CD14-positive monocyte (primary cell): ENCODE data around the gene PIEZO1. TPM values are rescaled to one million over a fixed set of nuclear protein-coding genes. Genes with fewer than 3 reads are reported as not detected.

Experiments used
- DNase-seq, 3 donors: peaks; one replicate each; pipeline ENCODE4 v3.0.0-alpha.2; 2011 to 2022
- H2AFZ ChIP-seq: 2 replicates; pipeline ENCODE4 v1.6.0; 2012; ENCODE audit warnings: mild to moderate bottlenecking, low read depth, low read length, inconsistent platforms; ENCODE audit not compliant: insufficient read depth, poor library complexity, severe bottlenecking
- H3K27ac ChIP-seq, 2 donors: 1 replicate in 1 of 2; 2 replicates in 1 of 2; pipeline ENCODE4 v1.5.1; 2012 to 2013; ENCODE audit warnings: low read length in 2 of 2, control low read depth in 1 of 2, inconsistent platforms in 1 of 2, low read depth in 1 of 2, mild to moderate bottlenecking in 1 of 2
- H3K27me3 ChIP-seq, 2 donors: one replicate each; pipeline versions ENCODE4 v1.6.0 to v1.6.1; 2011 to 2013; ENCODE audit warnings: low read length in 2 of 2; ENCODE audit not compliant: control insufficient read depth in 2 of 2, insufficient read depth in 2 of 2
- H3K36me3 ChIP-seq, 2 donors: replicated peaks in 1 of 2; 1 replicate in 1 of 2; 2 replicates in 1 of 2; pipeline versions ENCODE4 v1.5.1 to v1.6.1; 2012 to 2013; ENCODE audit warnings: low read length in 2 of 2, control low read depth in 1 of 2, inconsistent platforms in 1 of 2, mild to moderate bottlenecking in 1 of 2; ENCODE audit not compliant: insufficient read depth in 2 of 2, control insufficient read depth in 1 of 2
- H3K4me1 ChIP-seq, 2 donors: 1 replicate in 1 of 2; 2 replicates in 1 of 2; pipeline versions ENCODE4 v1.5.1 to v1.6.1; 2012 to 2013; ENCODE audit warnings: low read length in 2 of 2, control low read depth in 1 of 2, inconsistent platforms in 1 of 2, mild to moderate bottlenecking in 1 of 2, moderate library complexity in 1 of 2; ENCODE audit not compliant: insufficient read depth in 2 of 2, control insufficient read depth in 1 of 2
- H3K4me2 ChIP-seq: replicated peaks from 2 replicates; pipeline ENCODE3; 2012; ENCODE audit warnings: low read length, moderate library complexity, mild to moderate bottlenecking; ENCODE audit not compliant: poor library complexity, severe bottlenecking; ENCODE audit errors: extremely low read depth
- H3K4me3 ChIP-seq, 3 experiments: fragments of 200-600 bp in 1 of 3; sonication (generic) in 1 of 3; replicated peaks in 1 of 3; 1 replicate in 2 of 3; 2 replicates in 1 of 3; pipeline ENCODE4 v1.5.1; 2011 to 2013; ENCODE audit warnings: low read length in 3 of 3, mild to moderate bottlenecking in 3 of 3, control low read depth in 2 of 3, low read depth in 2 of 3, inconsistent platforms in 1 of 3, moderate library complexity in 1 of 3
- H3K79me2 ChIP-seq: 2 replicates; pipeline ENCODE4 v1.6.0; 2012; ENCODE audit warnings: mild to moderate bottlenecking, control low read depth, inconsistent platforms, low read length, moderate library complexity; ENCODE audit not compliant: insufficient read depth
- H3K9ac ChIP-seq: 2 replicates; pipeline ENCODE4 v1.6.0; 2017; ENCODE audit warnings: low read length, mild to moderate bottlenecking; ENCODE audit not compliant: insufficient read depth, poor library complexity, severe bottlenecking
- H3K9me3 ChIP-seq, 2 donors: replicated peaks in 1 of 2; 1 replicate in 1 of 2; 2 replicates in 1 of 2; pipeline versions ENCODE4 v1.5.1 to v1.6.1; 2012 to 2013; ENCODE audit warnings: low read length in 2 of 2, control low read depth in 1 of 2; ENCODE audit not compliant: control insufficient read depth in 1 of 2, insufficient read depth in 1 of 2
- H4K20me1 ChIP-seq: 2 replicates; pipeline ENCODE4 v1.6.0; 2012; ENCODE audit warnings: mild to moderate bottlenecking, low read length, control low read depth, moderate library complexity; ENCODE audit not compliant: insufficient read depth
- H3K27ac Mint-ChIP-seq, 7 donors: one replicate each; pipeline ENCODE4 v1.8.0; 2020; ENCODE audit warnings: mild to moderate bottlenecking in 7 of 7, mixed read lengths in 7 of 7, moderate library complexity in 6 of 7, inconsistent platforms in 2 of 7
- H3K27me3 Mint-ChIP-seq, 3 donors: one replicate each; pipeline ENCODE4 v1.8.0; 2021 to 2022; ENCODE audit warnings: low read depth in 3 of 3, mild to moderate bottlenecking in 3 of 3, mixed read lengths in 3 of 3, moderate library complexity in 3 of 3, inconsistent platforms in 1 of 3
- H3K36me3 Mint-ChIP-seq, 2 donors: one replicate each; pipeline ENCODE4 v1.8.0; 2020; ENCODE audit warnings: mixed read lengths in 2 of 2, inconsistent platforms in 1 of 2, mild to moderate bottlenecking in 1 of 2
- H3K4me1 Mint-ChIP-seq: one replicate; pipeline ENCODE4 v1.8.0; 2020; ENCODE audit warnings: mild to moderate bottlenecking, mixed read lengths
- H3K4me3 Mint-ChIP-seq, 2 donors: one replicate each; pipeline ENCODE4 v1.8.0; 2020; ENCODE audit warnings: mild to moderate bottlenecking in 2 of 2, mixed read lengths in 2 of 2, moderate library complexity in 1 of 2
- H3K9me3 Mint-ChIP-seq, 7 donors: one replicate each; pipeline ENCODE4 v1.8.0; 2020 to 2022; ENCODE audit warnings: mixed read lengths in 7 of 7, mild to moderate bottlenecking in 6 of 7, moderate library complexity in 6 of 7, inconsistent platforms in 2 of 7
- WGBS: methylation state at CpG from one replicate; pipeline ENCODE4 v1.1.5; 2013; ENCODE audit warnings: missing lambda C conversion rate; ENCODE audit not compliant: insufficient coverage; 5-methylcytosine and 5-hydroxymethylcytosine counted together
- intact Hi-C, 2 donors: fragments of 100-400 bp; cut with micrococcal nuclease; formaldehyde crosslinking; loops; one replicate each; pipeline versions ENCODE4 v1.15.0 to v1.15.1; 2023
- polyA plus RNA-seq, 3 donors: library from polyadenylated mRNA; depleted of rRNA in 1 of 3; unstranded in 2 of 3; stranded (reverse) in 1 of 3; fragments of 300-500 nt in 2 of 3; fragments of >200 nt in 1 of 3; fragmentation: Illumina TruSeq in 2 of 3; gene quantifications; 1 replicate in 2 of 3; 2 replicates in 1 of 3; pipeline ENCODE4 v1.2.3, GENCODE V29; 2012 to 2021
- TF ChIP-seq, protein P1 (sequence below): fragments of 200-600 bp; IDR thresholded peaks from one replicate; pipeline ENCODE4 v1.8.0; 2022; ENCODE audit warnings: antibody characterized with exemption, mild to moderate bottlenecking

PIEZO1 gene
- polyA plus RNA-seq, 3 donors, result 10.2 to 405 (median 15.0) TPM

DNA sequence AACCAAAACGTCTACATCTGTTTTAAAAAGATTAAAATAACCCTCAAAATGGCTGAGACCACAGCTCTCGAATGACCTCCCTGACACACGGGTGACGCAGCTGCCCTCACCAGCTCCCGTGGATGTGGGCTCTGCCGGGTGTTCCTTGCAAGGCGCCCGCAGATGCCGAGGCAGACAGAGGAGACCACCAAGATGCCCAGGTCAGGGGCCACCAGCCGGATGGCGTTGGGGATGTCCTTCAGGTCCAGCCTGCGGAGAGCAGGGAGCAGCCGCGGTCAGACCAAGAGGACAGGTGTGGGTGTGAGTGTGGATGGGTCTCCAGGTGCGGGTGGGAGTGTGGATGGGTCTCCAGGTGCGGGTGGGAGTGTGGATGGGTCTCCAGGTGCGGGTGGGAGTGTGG is 43.7 kb downstream of the PIEZO1 start:
- H3K4me3 ChIP-seq, result no peak overlapping the region
- intact Hi-C loops, result no loop called here

DNA sequence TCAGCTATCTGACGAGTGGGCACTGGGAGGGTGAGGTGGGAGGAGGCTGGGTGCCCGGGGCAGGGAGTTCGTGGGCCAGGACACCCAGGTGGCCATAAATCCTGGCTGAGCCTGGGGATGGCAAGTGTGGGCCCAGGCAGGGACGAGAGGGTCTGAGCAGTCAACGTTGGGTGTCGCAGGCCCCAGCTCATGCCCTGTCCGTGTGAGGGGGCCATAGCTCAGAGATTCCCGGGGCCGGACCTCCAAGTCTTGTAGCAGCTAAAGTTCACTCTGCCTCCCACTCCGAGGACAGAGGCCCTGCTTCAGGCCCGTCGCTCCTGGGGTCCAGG is 44.3 kb downstream of the PIEZO1 start:
- Histone ChIP-seq H3K4me1 (peaks cover 6 to 10% of the 10 kb centered on the region in 2 donors), H3K4me3 (no peak overlapping the region), H3K4me2 (no peak overlapping the region), H2AFZ (no peak overlapping the region), H3K36me3 (peaks cover 52 to 75% of the 10 kb centered on the region in 2 donors), H3K9ac (no peak overlapping the region), H3K27me3 (no peaks in the 10 kb centered on the region), H3K79me2 (peaks cover 49% of the 10 kb centered on the region), H4K20me1 (peaks cover 100% of the 10 kb centered on the region), H3K9me3 (no peaks in the 10 kb centered on the region), H3K27ac (no peak overlapping the region)
- H3K4me1 Mint-ChIP-seq, result peaks cover 11% of the 10 kb centered on the region
- TF ChIP-seq, protein P1, sequence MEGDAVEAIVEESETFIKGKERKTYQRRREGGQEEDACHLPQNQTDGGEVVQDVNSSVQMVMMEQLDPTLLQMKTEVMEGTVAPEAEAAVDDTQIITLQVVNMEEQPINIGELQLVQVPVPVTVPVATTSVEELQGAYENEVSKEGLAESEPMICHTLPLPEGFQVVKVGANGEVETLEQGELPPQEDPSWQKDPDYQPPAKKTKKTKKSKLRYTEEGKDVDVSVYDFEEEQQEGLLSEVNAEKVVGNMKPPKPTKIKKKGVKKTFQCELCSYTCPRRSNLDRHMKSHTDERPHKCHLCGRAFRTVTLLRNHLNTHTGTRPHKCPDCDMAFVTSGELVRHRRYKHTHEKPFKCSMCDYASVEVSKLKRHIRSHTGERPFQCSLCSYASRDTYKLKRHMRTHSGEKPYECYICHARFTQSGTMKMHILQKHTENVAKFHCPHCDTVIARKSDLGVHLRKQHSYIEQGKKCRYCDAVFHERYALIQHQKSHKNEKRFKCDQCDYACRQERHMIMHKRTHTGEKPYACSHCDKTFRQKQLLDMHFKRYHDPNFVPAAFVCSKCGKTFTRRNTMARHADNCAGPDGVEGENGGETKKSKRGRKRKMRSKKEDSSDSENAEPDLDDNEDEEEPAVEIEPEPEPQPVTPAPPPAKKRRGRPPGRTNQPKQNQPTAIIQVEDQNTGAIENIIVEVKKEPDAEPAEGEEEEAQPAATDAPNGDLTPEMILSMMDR, result no peak
- H3K27ac Mint-ChIP-seq, result no peak overlapping the region
- intact Hi-C loops, result no loop called here
- WGBS, result 94% methylated on average over 12 of the region's 12 CpGs
- H3K27me3 Mint-ChIP-seq, result peaks cover 0 to 1% (median 0%) of the 10 kb centered on the region in 3 donors
- H3K9me3 Mint-ChIP-seq, result no peaks in the 10 kb centered on the region
- H3K4me3 Mint-ChIP-seq, result no peak overlapping the region
- no peak for DNase-seq
- H3K36me3 Mint-ChIP-seq, result peaks cover 24 to 50% of the 10 kb centered on the region in 2 donors

More for the DNA sequence above, 43.7 kb downstream of the PIEZO1 start:
- Mint-ChIP-seq H3K4me3 (no peak overlapping the region), H3K36me3 (peaks cover 19 to 45% of the 10 kb centered on the region in 2 donors), H3K27ac (peak overlapping the region in 1 of 7 donors; percentile 36), H3K27me3 (peaks cover 0 to 1% (median 0%) of the 10 kb centered on the region in 3 donors), H3K9me3 (no peaks in the 10 kb centered on the region), H3K4me1 (peaks cover 18% of the 10 kb centered on the region)
- no peak overlapping the region for H3K9ac ChIP-seq
- no peak for DNase-seq
- peaks cover 100% of the 10 kb centered on the region for H4K20me1 ChIP-seq
- no peaks in the 10 kb centered on the region for H3K27me3 ChIP-seq
- H3K4me2 ChIP-seq, result no peak overlapping the region
- no peak overlapping the region for H2AFZ ChIP-seq
- WGBS, result 95% methylated on average over 15 of the region's 17 CpGs
- H3K9me3 ChIP-seq, result no peaks in the 10 kb centered on the region
- no peak overlapping the region for H3K27ac ChIP-seq
- H3K4me1 ChIP-seq, result peaks cover 13 to 17% of the 10 kb centered on the region in 2 donors
- H3K36me3 ChIP-seq, result peaks cover 47 to 68% of the 10 kb centered on the region in 2 donors
- H3K79me2 ChIP-seq, result peaks cover 48% of the 10 kb centered on the region
- TF ChIP-seq, protein P1, result no peak
